Kidney (tissue), 14 donors: Measurements from ENCODE around the gene ZMYM2. TPM values are rescaled to one million over a fixed set of nuclear protein-coding genes. Genes with fewer than 3 reads are reported as not detected.

ENCODE experiments used
- DNase-seq, 5 donors: peaks; one replicate each; pipeline ENCODE4 v3.0.0-alpha.2; 2013 to 2020
- FAIRE-seq: peaks from 2 replicates; lab custom pipeline; 2012; peaks lifted over from hg19 to GRCh38; lab: Jason Lieb, UNC
- H3K27ac ChIP-seq, 2 donors: one replicate each; pipeline ENCODE4 v1.7.0; 2013; ENCODE audit warnings: low read depth in 2 of 2, low read length in 2 of 2, inconsistent platforms in 1 of 2
- H3K27me3 ChIP-seq: one replicate; pipeline ENCODE4 v1.7.1; 2013; ENCODE audit warnings: low read length, inconsistent platforms; ENCODE audit not compliant: control insufficient read depth, insufficient read depth
- H3K36me3 ChIP-seq, 3 donors: one replicate each; pipeline versions ENCODE4 v1.7.0 to v1.7.1; 2013; ENCODE audit warnings: low read length in 3 of 3, control low read depth in 1 of 3, inconsistent platforms in 1 of 3; ENCODE audit not compliant: insufficient read depth in 3 of 3, control insufficient read depth in 2 of 3
- H3K4me1 ChIP-seq, 3 donors: one replicate each; pipeline versions ENCODE4 v1.7.0 to v1.7.1; 2013; ENCODE audit warnings: low read length in 3 of 3, inconsistent platforms in 1 of 3, low read depth in 1 of 3; ENCODE audit not compliant: control insufficient read depth in 2 of 3, insufficient read depth in 2 of 3
- H3K4me3 ChIP-seq, 3 donors: one replicate each; pipeline versions ENCODE4 v1.7.0 to v1.8.1; 2013; ENCODE audit warnings: low read length in 3 of 3, control low read depth in 1 of 3, inconsistent platforms in 1 of 3
- H3K9ac ChIP-seq, 3 donors: one replicate each; pipeline versions ENCODE4 v1.7.0 to v1.7.1; 2013; ENCODE audit warnings: low read length in 3 of 3, control low read depth in 1 of 3, inconsistent platforms in 1 of 3
- H3K9me3 ChIP-seq, 3 donors: one replicate each; pipeline versions ENCODE4 v1.7.0 to v1.7.1; 2013; ENCODE audit warnings: low read length in 3 of 3, control low read depth in 1 of 3, inconsistent platforms in 1 of 3; ENCODE audit not compliant: control insufficient read depth in 2 of 3, insufficient read depth in 1 of 3
- intact Hi-C: fragments of 100-400 bp; cut with DNase I; formaldehyde crosslinking; loops from one replicate; pipeline ENCODE4 v1.11.1; 2022
- polyA plus RNA-seq: library from polyadenylated mRNA; stranded (reverse); fragments of 350-450 nt; fragmentation: Illumina TruSeq; extraction: RNeasy Lipid Tissue Mini Kit (QIAGEN cat#74804); gene quantifications from one replicate; pipeline ENCODE4 v1.2.3, GENCODE V29; 2014; ENCODE audit warnings: low read depth, low replicate concordance; ENCODE audit not compliant: insufficient read depth
- total RNA-seq: library from RNA; stranded (reverse); fragmentation: NEBNext Ultra II Directional; extraction: Animal tissue kit (Norgen Biotek cat#: 25700); gene quantifications from one replicate; pipeline ENCODE4 v1.2.1, GENCODE V29; 2021
- TF ChIP-seq, protein P1 (sequence below): IDR thresholded peaks from 3 replicates; pipeline ENCODE4 v1.5.1; 2012; ENCODE audit warnings: mild to moderate bottlenecking, moderate library complexity, borderline replicate concordance; ENCODE audit not compliant: insufficient read depth; ENCODE audit errors: extremely low read depth
- donor health status: control.
- donor health status: control.
- donor health status: control.
- donor health status: control.
- donor health status: control.
- donor health status: DM: yes; HTN: yes; CAD: no.
- donor health status: Normal renal cell carcinoma (clear cell type).

ZMYM2 gene
- total and polyA plus RNA-seq, 2 donors from 2014 or later, result 22.7 to 81.3 TPM

DNA sequence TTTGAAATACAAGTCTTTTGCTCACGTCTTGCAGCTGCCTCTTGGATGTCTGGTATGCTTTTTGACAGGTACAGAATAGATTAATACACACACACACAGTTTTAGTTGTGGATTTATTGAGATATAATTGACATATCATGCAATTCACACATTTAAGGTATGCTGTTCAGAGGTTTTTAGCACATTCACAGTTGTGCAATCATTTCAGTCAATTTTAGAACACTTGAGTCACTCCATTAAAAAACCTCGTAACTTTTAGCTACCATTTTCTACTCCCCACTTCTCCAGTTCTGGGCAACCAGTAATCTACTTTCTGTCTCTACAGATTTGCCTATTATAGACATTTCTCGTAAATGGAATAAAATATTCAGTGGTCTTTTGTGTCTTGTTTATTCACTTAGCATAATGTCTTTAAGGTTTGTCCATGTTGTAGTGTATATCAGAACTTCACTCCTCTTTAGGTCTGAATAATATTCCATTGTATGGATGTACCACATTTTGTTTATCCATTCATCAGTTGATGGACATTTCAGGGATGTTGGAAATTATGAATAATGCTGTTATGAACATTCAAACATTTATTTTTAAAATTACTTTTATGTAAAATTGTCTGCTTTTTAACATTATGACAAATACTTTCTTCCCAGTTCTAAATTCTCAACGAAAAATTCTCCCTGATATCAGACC is 2.5 kb upstream of the ZMYM2 start:
- H3K4me3 ChIP-seq, result no peak overlapping the region
- no peaks in the 10 kb centered on the region for H3K27me3 ChIP-seq
- H3K4me1 ChIP-seq, result peaks cover 0 to 11% (median 7%) of the 10 kb centered on the region in 3 donors
- H3K9me3 ChIP-seq, result no peaks in the 10 kb centered on the region
- intact Hi-C loops, result no loop called here
- H3K9ac ChIP-seq, result no peak overlapping the region
- DNase-seq, result no peak
- TF ChIP-seq, protein P1, sequence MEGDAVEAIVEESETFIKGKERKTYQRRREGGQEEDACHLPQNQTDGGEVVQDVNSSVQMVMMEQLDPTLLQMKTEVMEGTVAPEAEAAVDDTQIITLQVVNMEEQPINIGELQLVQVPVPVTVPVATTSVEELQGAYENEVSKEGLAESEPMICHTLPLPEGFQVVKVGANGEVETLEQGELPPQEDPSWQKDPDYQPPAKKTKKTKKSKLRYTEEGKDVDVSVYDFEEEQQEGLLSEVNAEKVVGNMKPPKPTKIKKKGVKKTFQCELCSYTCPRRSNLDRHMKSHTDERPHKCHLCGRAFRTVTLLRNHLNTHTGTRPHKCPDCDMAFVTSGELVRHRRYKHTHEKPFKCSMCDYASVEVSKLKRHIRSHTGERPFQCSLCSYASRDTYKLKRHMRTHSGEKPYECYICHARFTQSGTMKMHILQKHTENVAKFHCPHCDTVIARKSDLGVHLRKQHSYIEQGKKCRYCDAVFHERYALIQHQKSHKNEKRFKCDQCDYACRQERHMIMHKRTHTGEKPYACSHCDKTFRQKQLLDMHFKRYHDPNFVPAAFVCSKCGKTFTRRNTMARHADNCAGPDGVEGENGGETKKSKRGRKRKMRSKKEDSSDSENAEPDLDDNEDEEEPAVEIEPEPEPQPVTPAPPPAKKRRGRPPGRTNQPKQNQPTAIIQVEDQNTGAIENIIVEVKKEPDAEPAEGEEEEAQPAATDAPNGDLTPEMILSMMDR, result no peak
- no peak for FAIRE-seq
- H3K36me3 ChIP-seq, result peaks cover 0 to 3% (median 0%) of the 10 kb centered on the region in 3 donors
- H3K27ac ChIP-seq, result no peak overlapping the region

DNA sequence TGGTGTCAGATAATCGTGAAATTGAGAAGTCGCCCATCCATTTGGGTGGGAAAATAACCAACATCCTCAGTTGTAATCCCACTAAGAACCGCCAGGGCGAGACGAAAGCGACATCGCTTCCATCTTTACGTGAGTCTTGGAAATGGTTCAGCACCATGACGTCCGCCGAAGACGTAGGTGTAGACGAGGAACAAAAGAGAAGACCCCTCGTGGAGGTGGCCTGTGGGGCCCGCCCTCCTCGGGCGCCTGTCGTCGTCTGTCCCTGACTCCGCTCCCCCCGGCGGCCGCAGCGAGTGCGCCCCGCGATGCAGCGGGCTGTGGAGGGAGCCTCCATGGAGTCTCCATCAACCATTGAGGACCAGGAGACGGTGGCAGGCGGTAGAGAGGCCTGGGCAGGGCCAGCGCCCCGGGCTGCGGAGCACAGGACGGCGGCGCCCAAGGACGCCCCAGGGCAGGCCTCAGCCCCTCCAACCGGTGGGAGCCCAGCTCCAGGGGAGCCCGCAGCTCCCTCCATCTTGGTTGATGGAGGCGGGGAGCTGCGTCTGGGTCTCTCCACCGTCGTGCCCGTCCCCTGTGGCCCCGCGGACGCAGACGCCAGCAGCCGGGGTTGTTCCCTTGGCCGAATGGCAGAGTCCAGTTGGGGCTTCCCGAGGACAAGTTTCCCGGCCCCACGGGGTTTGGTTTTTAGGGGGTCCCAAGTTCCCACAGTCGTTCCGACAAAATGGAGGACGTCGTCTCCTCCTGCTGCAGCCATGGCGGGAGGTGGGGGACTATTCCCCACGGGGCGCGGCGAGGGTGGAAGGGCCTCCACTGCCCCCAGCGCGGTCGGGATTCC is 990 bp upstream of the ZMYM2 start:
- Histone ChIP-seq H3K4me1 (peaks cover 5 to 16% (median 15%) of the 10 kb centered on the region in 3 donors), H3K27ac (peak overlapping the region; percentile 96 to 98), H3K36me3 (peaks cover 0 to 6% (median 5%) of the 10 kb centered on the region in 3 donors), H3K9me3 (no peaks in the 10 kb centered on the region), H3K9ac (peak overlapping the region; percentile 45 to 69 (median 58)), H3K4me3 (peak overlapping the region; percentile 59 to 71 (median 65)), H3K27me3 (no peaks in the 10 kb centered on the region)
- DNase-seq, result peak; percentile 81 to 95 (median 89)
- TF ChIP-seq, protein P1, result peak; percentile 67
- intact Hi-C loops, result no loop called here
- FAIRE-seq, result peak; percentile 70

DNA sequence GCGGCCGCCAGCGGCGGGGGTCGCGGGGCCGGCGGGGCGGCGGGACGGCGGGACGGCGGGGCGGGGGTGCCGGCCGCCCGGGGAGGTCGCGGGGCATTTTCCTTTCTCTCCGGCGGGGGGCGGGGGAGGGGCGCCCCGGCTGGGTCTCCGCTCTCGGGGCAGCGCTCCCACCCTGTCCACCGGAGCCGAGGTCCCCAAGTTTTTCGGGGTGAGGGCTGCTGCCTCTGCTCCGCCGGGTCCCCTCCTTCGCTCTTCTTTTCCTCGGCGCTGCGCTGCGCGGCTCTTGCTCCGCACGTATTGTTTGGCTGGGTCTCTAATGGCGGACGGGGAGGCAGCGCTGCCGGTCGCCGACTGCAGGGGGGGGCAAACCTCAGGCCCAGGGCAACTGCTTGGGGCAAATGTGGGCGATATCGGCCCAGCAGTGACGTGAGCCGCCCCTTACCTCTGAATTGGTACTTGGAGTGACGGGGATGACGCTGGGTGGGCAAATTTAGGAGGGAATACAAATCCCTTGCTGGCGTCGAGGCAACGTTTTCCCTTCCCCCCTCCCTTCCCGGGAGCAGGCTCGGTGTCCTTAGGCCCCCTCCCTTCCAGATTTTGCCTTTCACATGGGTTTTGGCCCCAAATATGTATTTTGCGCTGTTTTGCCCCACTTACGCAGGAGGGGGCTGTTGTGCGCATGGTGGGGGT is 759 bp downstream of the ZMYM2 start:
- peaks cover 0 to 6% (median 5%) of the 10 kb centered on the region in 3 donors for H3K36me3 ChIP-seq
- H3K4me3 ChIP-seq, result peak overlapping the region; percentile 79 to 89 (median 84)
- H3K4me1 ChIP-seq, result peaks cover 5 to 16% (median 15%) of the 10 kb centered on the region in 3 donors
- intact Hi-C loops, result no loop called here
- H3K27ac ChIP-seq, result peak overlapping the region; percentile 93 to 95
- peak overlapping the region; percentile 76 to 97 (median 91) for H3K9ac ChIP-seq
- H3K9me3 ChIP-seq, result no peaks in the 10 kb centered on the region
- TF ChIP-seq, protein P1, result peak; percentile 18
- no peak for FAIRE-seq
- peak; percentile 66 to 88 (median 70) for DNase-seq
- no peaks in the 10 kb centered on the region for H3K27me3 ChIP-seq
